CD4-positive, alpha-beta T cell treated with Interleukin-10 for 1 hour (primary cell): Measurements from ENCODE around the gene STXBP6.

ENCODE experiments used
- DNase-seq: peaks from one replicate; pipeline ENCODE4 v3.0.0-alpha.2; 2020

STXBP6 gene

GRCh38 chr14:24880689-24881088 lies 169.3 kb downstream of the STXBP6 start:
- DNase-seq: no peak

- DNase-seq: no peak
Observed at GRCh38 chr14:24879661-24880386, 170.1 kb downstream of the STXBP6 start.

- DNase-seq: no peak
Observed at GRCh38 chr14:24876996-24877395, 173.0 kb downstream of the STXBP6 start.

GRCh38 chr14:24875991-24876878 lies 173.7 kb downstream of the STXBP6 start:
- no peak for DNase-seq

GRCh38 chr14:24875203-24875838 lies 174.6 kb downstream of the STXBP6 start:
- no peak for DNase-seq

- DNase-seq: no peak
Observed at GRCh38 chr14:24874514-24875202, 175.3 kb downstream of the STXBP6 start.

GRCh38 chr14:24873551-24873950 lies 176.4 kb downstream of the STXBP6 start:
- no peak for DNase-seq

- DNase-seq: no peak
Observed at GRCh38 chr14:24870949-24871701, 178.8 kb downstream of the STXBP6 start.

- DNase-seq: no peak
Observed at GRCh38 chr14:24868389-24868788, 181.6 kb downstream of the STXBP6 start.

- DNase-seq: no peak
Observed at GRCh38 chr14:24866067-24866639, 183.8 kb downstream of the STXBP6 start.

GRCh38 chr14:24863968-24864684 lies 185.8 kb downstream of the STXBP6 start:
- no peak for DNase-seq

GRCh38 chr14:24861083-24861630 lies 188.8 kb downstream of the STXBP6 start:
- DNase-seq: no peak

GRCh38 chr14:24859559-24859958 lies 190.4 kb downstream of the STXBP6 start:
- no peak for DNase-seq

- no peak for DNase-seq
Observed at GRCh38 chr14:24858684-24859083, 191.3 kb downstream of the STXBP6 start.

- DNase-seq: no peak
Observed at GRCh38 chr14:24858052-24858451, 191.9 kb downstream of the STXBP6 start.

- DNase-seq: no peak
Observed at GRCh38 chr14:24857277-24857676, 192.7 kb downstream of the STXBP6 start.

GRCh38 chr14:24853446-24853845 lies 196.5 kb downstream of the STXBP6 start:
- DNase-seq: no peak

- DNase-seq: no peak
Observed at GRCh38 chr14:24852312-24853060, 197.5 kb downstream of the STXBP6 start.

- no peak for DNase-seq
Observed at GRCh38 chr14:24851837-24852236, 198.1 kb downstream of the STXBP6 start.

GRCh38 chr14:24851406-24851805 lies 198.5 kb downstream of the STXBP6 start:
- no peak for DNase-seq
